GM13977 (cell line): ENCODE data around the gene CASZ1.

Experiments used
- DNase-seq: peaks from one replicate; pipeline ENCODE4 v3.0.0; 2012; ENCODE audit warnings: low spot score
- CTCF ChIP-seq: IDR thresholded peaks from 2 replicates; pipeline ENCODE4 v1.5.1; 2012; ENCODE audit warnings: mild to moderate bottlenecking, control low read depth; ENCODE audit not compliant: insufficient read depth; ENCODE audit errors: extremely low read depth, missing control alignments
- in situ Hi-C: fragments of 300-500 bp; cut with MboI; formaldehyde crosslinking; loops from one replicate; pipeline ENCODE4 v1.12.0; 2022; ENCODE audit warnings: low sequenced_read_pairs, low pct_unique_long_range_greater_than_20kb, mixed read lengths, inconsistent platforms; ENCODE audit not compliant: unreplicated experiment

The CASZ1 gene

DNA sequence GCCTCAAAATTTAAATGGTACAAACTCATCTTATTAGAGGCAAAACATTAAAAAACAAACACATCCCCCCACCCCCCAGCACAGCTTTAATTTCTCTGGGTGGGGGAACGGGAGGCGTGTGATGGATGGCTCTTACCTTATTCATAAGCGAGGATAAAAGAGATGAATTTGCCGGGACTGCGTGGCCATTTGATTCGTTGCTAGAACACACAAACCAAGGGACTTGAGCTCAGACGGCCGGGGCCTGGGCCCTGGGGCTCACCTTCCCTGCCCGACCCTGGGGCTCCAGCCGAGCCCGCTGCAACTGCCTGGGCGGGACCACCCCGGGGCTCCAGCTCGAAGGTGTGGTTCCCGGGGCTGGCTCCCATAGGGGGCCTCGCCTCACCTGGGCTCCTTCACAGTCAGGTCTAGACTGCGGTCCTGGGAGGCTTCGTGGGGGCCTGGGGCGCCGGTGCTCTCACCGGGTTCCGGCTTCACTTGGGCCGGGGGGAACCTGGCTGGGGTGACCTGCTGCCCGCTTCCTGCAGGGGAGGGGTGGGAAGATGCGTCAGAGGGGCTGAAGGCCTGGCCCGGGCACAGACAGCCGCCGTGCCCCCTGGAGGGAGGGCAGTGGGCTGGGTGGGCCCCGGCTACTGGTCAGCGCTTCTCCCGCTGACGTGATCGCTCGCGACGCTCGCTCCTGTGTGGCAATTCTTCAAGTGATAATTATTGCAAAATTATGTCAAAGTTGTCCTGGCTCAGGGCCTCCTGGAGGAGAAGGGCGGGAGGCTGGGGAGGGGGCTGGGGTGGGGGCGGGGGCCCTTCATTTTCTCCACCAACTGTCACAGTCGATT is 145.7 kb downstream of the CASZ1 start:
- no peak for TF ChIP-seq CTCF
- no peak for DNase-seq
- in situ Hi-C loops: no loop called here

GRCh38 chr1:10649517-10650201 is 146.8 kb downstream of the CASZ1 start:
- in situ Hi-C loops: no loop called here
- no peak for DNase-seq
- no peak for TF ChIP-seq CTCF

- no peak for DNase-seq
- in situ Hi-C loops: no loop called here
- no peak for TF ChIP-seq CTCF
Observed at GRCh38 chr1:10648689-10649516, 147.5 kb downstream of the CASZ1 start.

- TF ChIP-seq CTCF: no peak
- DNase-seq: no peak
- in situ Hi-C loops: no loop called here
Observed at GRCh38 chr1:10647414-10648170, 148.9 kb downstream of the CASZ1 start.

DNA sequence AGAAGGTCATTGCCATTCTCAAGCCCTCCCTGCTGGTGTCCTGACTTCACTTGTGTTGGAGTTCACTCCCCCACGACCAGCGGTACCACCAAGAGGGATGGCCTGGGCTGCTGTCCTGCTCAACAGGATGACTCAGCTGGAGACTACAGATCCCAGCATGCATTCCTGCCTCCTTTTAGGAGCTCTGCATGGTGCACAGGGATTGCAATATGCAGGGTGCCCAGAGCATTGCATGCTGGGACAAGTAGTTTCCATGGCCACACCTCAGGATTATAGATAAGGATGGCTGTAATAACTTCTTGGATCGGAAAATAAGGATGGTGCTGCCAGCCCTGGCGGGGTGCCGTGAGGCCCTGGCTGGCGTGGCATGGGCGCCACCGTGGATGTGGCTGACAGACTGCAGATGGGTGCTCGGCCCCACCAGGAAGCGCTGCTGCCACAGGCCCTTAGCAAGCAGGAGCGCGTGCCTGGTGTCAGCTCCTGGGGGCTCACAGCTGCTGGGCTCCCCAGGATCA is 150.0 kb downstream of the CASZ1 start:
- DNase-seq: no peak
- no peak for TF ChIP-seq CTCF
- in situ Hi-C loops: no loop called here
